H9 (cell line): ENCODE data around the gene ANKRD12. TPM values are rescaled to one million over a fixed set of nuclear protein-coding genes. Genes with fewer than 3 reads are reported as not detected.

Experiments used
- DNase-seq: peaks from one replicate; pipeline ENCODE4 v3.0.0-alpha.2; 2017
- H2AFZ ChIP-seq: one replicate; pipeline ENCODE4 v1.6.1; 2013; ENCODE audit warnings: mild to moderate bottlenecking, low read length, control low read depth, moderate library complexity
- H2AK5ac ChIP-seq: 2 replicates; pipeline ENCODE4 v1.6.1; 2013; ENCODE audit warnings: low read length, control low read depth, mixed read lengths; ENCODE audit not compliant: insufficient read length
- H2BK120ac ChIP-seq: one replicate; pipeline ENCODE4 v1.6.1; 2013; ENCODE audit warnings: low read depth, mild to moderate bottlenecking, low read length, control low read depth, inconsistent platforms; ENCODE audit not compliant: poor library complexity, severe bottlenecking
- H2BK12ac ChIP-seq: 2 replicates; pipeline ENCODE4 v1.6.1; 2013; ENCODE audit warnings: low read length, control low read depth, mixed read lengths, low read depth; ENCODE audit not compliant: insufficient read length
- H2BK15ac ChIP-seq: 2 replicates; pipeline ENCODE4 v1.6.1; 2013; ENCODE audit warnings: low read depth, low read length, control low read depth
- H2BK20ac ChIP-seq: one replicate; pipeline ENCODE4 v1.6.1; 2013; ENCODE audit warnings: low read depth, mild to moderate bottlenecking, low read length, control low read depth, inconsistent platforms; ENCODE audit not compliant: poor library complexity, severe bottlenecking
- H2BK5ac ChIP-seq: 2 replicates; pipeline ENCODE4 v1.6.1; 2013; ENCODE audit warnings: low read length, control low read depth, mixed read lengths; ENCODE audit not compliant: insufficient read length
- H3K14ac ChIP-seq: 2 replicates; pipeline ENCODE4 v1.6.1; 2013; ENCODE audit warnings: low read length, control low read depth; ENCODE audit not compliant: insufficient read depth
- H3K18ac ChIP-seq: 2 replicates; pipeline ENCODE4 v1.6.1; 2013; ENCODE audit warnings: low read depth, mild to moderate bottlenecking, mixed read lengths, low read length, control low read depth; ENCODE audit not compliant: insufficient read length
- H3K23ac ChIP-seq: 2 replicates; pipeline ENCODE4 v1.6.1; 2013; ENCODE audit warnings: low read length, control low read depth, mixed read lengths, low read depth; ENCODE audit not compliant: insufficient read length
- H3K23me2 ChIP-seq: 2 replicates; pipeline ENCODE4 v1.6.1; 2013; ENCODE audit warnings: low read depth, mild to moderate bottlenecking, mixed read lengths, low read length, control low read depth; ENCODE audit not compliant: insufficient read length, poor library complexity, severe bottlenecking
- H3K27ac ChIP-seq: 2 replicates; pipeline ENCODE4 v1.5.1; 2013; ENCODE audit warnings: low read length, control low read depth, mixed read lengths, low read depth; ENCODE audit not compliant: insufficient read length
- H3K27me3 ChIP-seq: 2 replicates; pipeline ENCODE4 v1.6.1; 2013; ENCODE audit warnings: low read length, control low read depth, inconsistent platforms; ENCODE audit not compliant: insufficient read depth
- H3K4ac ChIP-seq: 2 replicates; pipeline ENCODE4 v1.6.1; 2013; ENCODE audit warnings: low read depth, mild to moderate bottlenecking, control low read depth, inconsistent platforms, low read length, moderate library complexity
- H3K4me1 ChIP-seq: 2 replicates; pipeline ENCODE4 v1.6.1; 2013; ENCODE audit warnings: low read length, control low read depth, inconsistent platforms; ENCODE audit not compliant: insufficient read depth
- H3K4me2 ChIP-seq: 2 replicates; pipeline ENCODE4 v1.6.1; 2013; ENCODE audit warnings: low read length, control low read depth, mixed read lengths; ENCODE audit not compliant: insufficient read length, insufficient read depth
- H3K56ac ChIP-seq: 2 replicates; pipeline ENCODE4 v1.6.1; 2013; ENCODE audit warnings: low read depth, mild to moderate bottlenecking, mixed read lengths, low read length, control low read depth; ENCODE audit not compliant: insufficient read length
- H3K79me1 ChIP-seq: 2 replicates; pipeline ENCODE4 v1.6.1; 2013; ENCODE audit warnings: low read depth, mild to moderate bottlenecking, moderate library complexity, low read length, control low read depth, inconsistent platforms; ENCODE audit not compliant: insufficient read depth, poor library complexity, severe bottlenecking
- H3K79me2 ChIP-seq: 2 replicates; pipeline ENCODE4 v1.6.1; 2013; ENCODE audit warnings: low read length, control low read depth, inconsistent platforms; ENCODE audit not compliant: insufficient read depth
- H3K9ac ChIP-seq: 2 replicates; pipeline ENCODE4 v1.6.1; 2013; ENCODE audit warnings: low read length, control low read depth, mixed read lengths; ENCODE audit not compliant: insufficient read length; ENCODE audit errors: extremely low read depth
- H3K9me3 ChIP-seq: one replicate; pipeline ENCODE4 v1.6.1; 2013; ENCODE audit warnings: low read depth, low read length, inconsistent platforms; ENCODE audit not compliant: control insufficient read depth
- H3T11ph ChIP-seq: one replicate; pipeline ENCODE4 v1.6.1; 2013; ENCODE audit warnings: mild to moderate bottlenecking, low read length, control low read depth, inconsistent platforms
- H4K20me1 ChIP-seq: one replicate; pipeline ENCODE4 v1.6.1; 2013; ENCODE audit not compliant: control insufficient read depth, insufficient read length, insufficient read depth
- H4K5ac ChIP-seq: 2 replicates; pipeline ENCODE4 v1.6.1; 2013; ENCODE audit warnings: low read depth, mild to moderate bottlenecking, mixed read lengths, low read length, control low read depth; ENCODE audit not compliant: insufficient read length
- H4K8ac ChIP-seq: replicated peaks from 2 replicates; pipeline ENCODE4 v1.6.1; 2013; ENCODE audit warnings: low read length, control low read depth, mixed read lengths, low read depth; ENCODE audit not compliant: insufficient read length
- H4K91ac ChIP-seq: 2 replicates; pipeline ENCODE4 v1.6.1; 2013; ENCODE audit warnings: low read depth, mild to moderate bottlenecking, moderate library complexity, mixed read lengths, low read length, control low read depth; ENCODE audit not compliant: insufficient read length
- H3K27ac Mint-ChIP-seq, 3 experiments: 2 replicates in 2 of 3; 3 replicates in 1 of 3; pipeline ENCODE4 v1.8.0; 2020 to 2021; ENCODE audit warnings: mixed read lengths in 3 of 3, mild to moderate bottlenecking in 1 of 3, moderate library complexity in 1 of 3
- H3K27me3 Mint-ChIP-seq: 2 replicates; pipeline ENCODE4 v1.8.0; 2021; ENCODE audit warnings: low read depth, mild to moderate bottlenecking, moderate library complexity, mixed read lengths
- H3K36me3 Mint-ChIP-seq, 3 experiments: 2 replicates in 2 of 3; 3 replicates in 1 of 3; pipeline ENCODE4 v1.8.0; 2020 to 2021; ENCODE audit warnings: low read depth in 3 of 3, mixed read lengths in 3 of 3; ENCODE audit not compliant: insufficient read depth in 1 of 3
- H3K4me1 Mint-ChIP-seq, 2 experiments: 2 replicates each; pipeline ENCODE4 v1.8.0; 2020; ENCODE audit warnings: mixed read lengths in 2 of 2
- H3K4me3 Mint-ChIP-seq, 2 experiments: 2 replicates in 1 of 2; 3 replicates in 1 of 2; pipeline ENCODE4 v1.8.0; 2020 to 2021; ENCODE audit warnings: mild to moderate bottlenecking in 2 of 2, mixed read lengths in 2 of 2, moderate library complexity in 1 of 2
- H3K9me3 Mint-ChIP-seq, 2 experiments: 2 replicates in 1 of 2; 3 replicates in 1 of 2; pipeline ENCODE4 v1.8.0; 2020; ENCODE audit warnings: mild to moderate bottlenecking in 2 of 2, mixed read lengths in 2 of 2, moderate library complexity in 1 of 2
- WGBS: extraction: QIAGEN DNeasy Blood & Tissue Kit; methylation state at CpG from one replicate; pipeline ENCODE4 v1.1.7; 2013; ENCODE audit warnings: missing lambda C conversion rate, low lambda C conversion rate, mixed read lengths; ENCODE audit not compliant: insufficient read length; ENCODE audit errors: extremely low coverage; 5-methylcytosine and 5-hydroxymethylcytosine counted together
- total RNA-seq: library from RNA; stranded (reverse); gene quantifications from 2 replicates; pipeline ENCODE4 v1.2.1, GENCODE V29; 2021
- TF ChIP-seq, protein P1 (sequence below): fragments of 200-600 bp; sonication (generic); conservative IDR thresholded peaks from 3 replicates; pipeline ENCODE4 v1.8.0; 2021; ENCODE audit warnings: antibody characterized with exemption, mild to moderate bottlenecking

ANKRD12 gene
- total RNA-seq, 1 experiment from 2014 or later = 38.9 TPM

DNA sequence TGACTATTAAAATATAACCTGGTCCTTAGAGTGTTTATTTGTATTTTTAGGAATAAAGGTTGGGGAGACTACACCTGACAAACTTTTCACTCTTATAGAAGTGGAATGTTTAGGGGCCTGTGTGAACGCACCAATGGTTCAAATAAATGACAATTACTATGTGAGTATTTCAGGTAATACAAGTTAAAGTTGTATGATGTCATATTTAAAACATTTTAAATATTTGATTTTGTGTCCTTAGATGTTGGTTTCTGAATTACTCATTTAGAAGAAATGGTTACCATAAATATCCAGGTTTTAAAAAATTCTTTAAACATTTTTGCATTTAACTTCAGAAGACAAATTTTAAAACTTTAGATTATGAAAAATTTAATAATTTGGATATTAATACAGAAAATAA, 11.8 kb upstream of the ANKRD12 start:
- Histone ChIP-seq H4K20me1 (no peaks in the 10 kb centered on the region), H4K5ac (no peak overlapping the region), H2BK12ac (no peak overlapping the region), H3T11ph (no peak overlapping the region), H3K79me1 (no peaks in the 10 kb centered on the region), H3K4ac (no peak overlapping the region), H2BK120ac (no peak overlapping the region), H3K23me2 (no peaks in the 10 kb centered on the region), H3K9ac (no peak overlapping the region), H2AK5ac (no peak overlapping the region), H3K79me2 (no peaks in the 10 kb centered on the region), H2BK20ac (no peak overlapping the region), H4K91ac (no peak overlapping the region), H3K56ac (no peak overlapping the region), H4K8ac (no peak overlapping the region), H3K23ac (no peak overlapping the region), H3K18ac (no peak overlapping the region), H3K27me3 (no peaks in the 10 kb centered on the region), H3K4me1 (no peaks in the 10 kb centered on the region), H2AFZ (no peak overlapping the region), H3K27ac (no peak overlapping the region), H2BK5ac (no peak overlapping the region), H3K9me3 (no peaks in the 10 kb centered on the region), H3K4me2 (no peak overlapping the region), H3K14ac (no peak overlapping the region), H2BK15ac (no peak overlapping the region)
- no peaks in the 10 kb centered on the region for H3K4me1 Mint-ChIP-seq
- H3K9me3 Mint-ChIP-seq = no peaks in the 10 kb centered on the region
- no peak overlapping the region for H3K4me3 Mint-ChIP-seq
- H3K27me3 Mint-ChIP-seq = no peaks in the 10 kb centered on the region
- DNase-seq = no peak
- no CpG with 5 or more reads among the region's 1 CpG for WGBS
- H3K27ac Mint-ChIP-seq = no peak overlapping the region
- peaks cover 40 to 80% (median 78%) of the 10 kb centered on the region in 3 experiments; a peak in 6 of 7 replicates for H3K36me3 Mint-ChIP-seq
- TF ChIP-seq, protein P1, sequence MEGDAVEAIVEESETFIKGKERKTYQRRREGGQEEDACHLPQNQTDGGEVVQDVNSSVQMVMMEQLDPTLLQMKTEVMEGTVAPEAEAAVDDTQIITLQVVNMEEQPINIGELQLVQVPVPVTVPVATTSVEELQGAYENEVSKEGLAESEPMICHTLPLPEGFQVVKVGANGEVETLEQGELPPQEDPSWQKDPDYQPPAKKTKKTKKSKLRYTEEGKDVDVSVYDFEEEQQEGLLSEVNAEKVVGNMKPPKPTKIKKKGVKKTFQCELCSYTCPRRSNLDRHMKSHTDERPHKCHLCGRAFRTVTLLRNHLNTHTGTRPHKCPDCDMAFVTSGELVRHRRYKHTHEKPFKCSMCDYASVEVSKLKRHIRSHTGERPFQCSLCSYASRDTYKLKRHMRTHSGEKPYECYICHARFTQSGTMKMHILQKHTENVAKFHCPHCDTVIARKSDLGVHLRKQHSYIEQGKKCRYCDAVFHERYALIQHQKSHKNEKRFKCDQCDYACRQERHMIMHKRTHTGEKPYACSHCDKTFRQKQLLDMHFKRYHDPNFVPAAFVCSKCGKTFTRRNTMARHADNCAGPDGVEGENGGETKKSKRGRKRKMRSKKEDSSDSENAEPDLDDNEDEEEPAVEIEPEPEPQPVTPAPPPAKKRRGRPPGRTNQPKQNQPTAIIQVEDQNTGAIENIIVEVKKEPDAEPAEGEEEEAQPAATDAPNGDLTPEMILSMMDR = no peak
